K562 (cell line): ENCODE data around the gene CELSR1. TPM values are rescaled to one million over a fixed set of nuclear protein-coding genes. Genes with fewer than 3 reads are reported as not detected.

Experiments
- ELF2 ChIP-seq: fragments of 250-450 bp; sonication (Bioruptor Pico); IDR thresholded peaks from 2 replicates; pipeline ENCODE4 v1.5.0; 2021; ENCODE audit warnings: mild to moderate bottlenecking
- FOXA1 ChIP-seq: fragments of 450-650 bp; IDR thresholded peaks from 2 replicates; pipeline ENCODE4 v1.6.1; 2016; ENCODE audit warnings: mild to moderate bottlenecking, borderline replicate concordance
- KLF16 ChIP-seq: IDR thresholded peaks from 2 replicates; pipeline ENCODE4 v1.6.1; 2016; ENCODE audit warnings: antibody characterized with exemption
- PREB ChIP-seq: sonication (generic); formaldehyde crosslinking; IDR thresholded peaks from 2 replicates; pipeline ENCODE4 v1.8.1; 2023; ENCODE audit warnings: mild to moderate bottlenecking, missing genetic modification reagents
- SRSF9 ChIP-seq: fragments of 200-400 bp; formaldehyde crosslinking; IDR thresholded peaks from 2 replicates; pipeline ENCODE4 v1.6.1; 2017; ENCODE audit warnings: low read depth, low read length, borderline replicate concordance
- TAF15 ChIP-seq: fragments of 200-400 bp; formaldehyde crosslinking; IDR thresholded peaks from 2 replicates; pipeline ENCODE4 v1.6.1; 2017; ENCODE audit warnings: mild to moderate bottlenecking, low read depth, low read length, moderate library complexity
- TRIM24 ChIP-seq, 2 experiments: fragments of 450-650 bp; IDR thresholded peaks; 2 replicates each; pipeline ENCODE4 v1.6.1; 2016
- ZBTB8A ChIP-seq: fragments of 450-650 bp; IDR thresholded peaks from 2 replicates; pipeline ENCODE4 v1.6.1; 2018; ENCODE audit warnings: mild to moderate bottlenecking, moderate library complexity; ENCODE audit not compliant: partially characterized antibody
- ZFP1 ChIP-seq: fragments of 450-650 bp; formaldehyde crosslinking; IDR thresholded peaks from 2 replicates; pipeline ENCODE4 v1.4.0; 2020; ENCODE audit warnings: mild to moderate bottlenecking, mixed read lengths
- ZHX1 ChIP-seq: fragments of 150-350 bp; conservative IDR thresholded peaks from 2 replicates; pipeline ENCODE4 v1.6.1; 2014; ENCODE audit warnings: low read length
- ZNF347 ChIP-seq: fragments of 450-650 bp; formaldehyde crosslinking; IDR thresholded peaks from 2 replicates; pipeline ENCODE4 v1.4.0; 2020; ENCODE audit warnings: low read depth, mild to moderate bottlenecking, moderate library complexity
- ZNF41 ChIP-seq: fragments of 250-450 bp; sonication (Bioruptor Pico); conservative IDR thresholded peaks from 2 replicates; pipeline ENCODE4 v1.4.0; 2020; ENCODE audit warnings: mild to moderate bottlenecking
- polyA plus RNA-seq, 8 experiments: library from polyadenylated mRNA; depleted of rRNA in 4 of 8; stranded (reverse) in 5 of 8; unstranded in 3 of 8; fragments of >200 nt; fragmentation: Nextera tagmentation in 2 of 8; fragmentation: Illumina TruSeq in 1 of 8; extraction: Ambion mirVana in 2 of 8; extraction: Trizol in 1 of 8; gene quantifications; 2 replicates each; pipeline versions ENCODE4 v1.2.1 to v1.2.3, GENCODE V29; 2011 to 2014; ENCODE audit warnings: inconsistent platforms in 1 of 8, missing spikeins in 1 of 8
- total RNA-seq, 7 experiments: library from RNA; depleted of rRNA in 6 of 7; stranded (reverse); fragments of >200 nt in 6 of 7; fragmentation: Illumina TruSeq in 2 of 7; extraction: Trizol in 2 of 7; gene quantifications; 2 replicates each; pipeline versions ENCODE4 v1.2.1 to v1.2.3, GENCODE V29; 2011 to 2021; ENCODE audit warnings: low replicate concordance in 1 of 7
- TF ChIP-seq, protein P1 (sequence below), 2 experiments: fragments of 450-650 bp; formaldehyde crosslinking in 1 of 2; IDR thresholded peaks; 2 replicates each; pipeline versions ENCODE4 v1.4.0 to v1.6.1; 2014 to 2020; ENCODE audit warnings: mild to moderate bottlenecking in 2 of 2, borderline replicate concordance in 1 of 2, low read depth in 1 of 2

CELSR1 gene
- total and polyA plus RNA-seq, 9 of the 15 experiments (the other 6 are each of a cell fraction or from before 2014, with no cell fraction given): under 0.01 to 0.09 TPM; not detected in 7

DNA sequence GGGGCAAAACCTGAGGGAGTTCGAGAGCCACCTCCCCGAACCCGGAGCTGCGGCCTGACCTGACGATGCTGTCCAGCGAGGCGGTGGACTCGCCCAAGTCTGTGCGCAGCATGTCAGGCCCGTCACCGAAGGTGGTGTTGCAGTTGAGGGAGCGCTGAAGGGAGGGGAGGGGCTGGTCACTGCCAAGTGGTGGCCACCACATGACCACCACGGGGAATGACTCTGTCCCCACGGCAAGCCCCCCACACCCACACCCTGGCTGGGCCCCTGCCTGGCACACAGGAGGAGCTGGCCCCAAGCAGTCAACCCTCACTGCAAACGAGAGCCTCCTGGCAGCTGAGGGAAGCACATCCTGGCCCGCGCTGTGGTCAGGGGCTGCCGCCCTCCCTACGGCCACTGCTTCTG lies 171.1 kb downstream of the CELSR1 start (continued):
- TF ChIP-seq, protein P1, sequence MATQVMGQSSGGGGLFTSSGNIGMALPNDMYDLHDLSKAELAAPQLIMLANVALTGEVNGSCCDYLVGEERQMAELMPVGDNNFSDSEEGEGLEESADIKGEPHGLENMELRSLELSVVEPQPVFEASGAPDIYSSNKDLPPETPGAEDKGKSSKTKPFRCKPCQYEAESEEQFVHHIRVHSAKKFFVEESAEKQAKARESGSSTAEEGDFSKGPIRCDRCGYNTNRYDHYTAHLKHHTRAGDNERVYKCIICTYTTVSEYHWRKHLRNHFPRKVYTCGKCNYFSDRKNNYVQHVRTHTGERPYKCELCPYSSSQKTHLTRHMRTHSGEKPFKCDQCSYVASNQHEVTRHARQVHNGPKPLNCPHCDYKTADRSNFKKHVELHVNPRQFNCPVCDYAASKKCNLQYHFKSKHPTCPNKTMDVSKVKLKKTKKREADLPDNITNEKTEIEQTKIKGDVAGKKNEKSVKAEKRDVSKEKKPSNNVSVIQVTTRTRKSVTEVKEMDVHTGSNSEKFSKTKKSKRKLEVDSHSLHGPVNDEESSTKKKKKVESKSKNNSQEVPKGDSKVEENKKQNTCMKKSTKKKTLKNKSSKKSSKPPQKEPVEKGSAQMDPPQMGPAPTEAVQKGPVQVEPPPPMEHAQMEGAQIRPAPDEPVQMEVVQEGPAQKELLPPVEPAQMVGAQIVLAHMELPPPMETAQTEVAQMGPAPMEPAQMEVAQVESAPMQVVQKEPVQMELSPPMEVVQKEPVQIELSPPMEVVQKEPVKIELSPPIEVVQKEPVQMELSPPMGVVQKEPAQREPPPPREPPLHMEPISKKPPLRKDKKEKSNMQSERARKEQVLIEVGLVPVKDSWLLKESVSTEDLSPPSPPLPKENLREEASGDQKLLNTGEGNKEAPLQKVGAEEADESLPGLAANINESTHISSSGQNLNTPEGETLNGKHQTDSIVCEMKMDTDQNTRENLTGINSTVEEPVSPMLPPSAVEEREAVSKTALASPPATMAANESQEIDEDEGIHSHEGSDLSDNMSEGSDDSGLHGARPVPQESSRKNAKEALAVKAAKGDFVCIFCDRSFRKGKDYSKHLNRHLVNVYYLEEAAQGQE (IDR thresholded peaks at IDR 0.05; ENCODE audit: borderline replicate concordance): no peak
- TF ChIP-seq, protein P1 (CRISPR knock-in tag; IDR thresholded peaks at IDR 0.05; ENCODE audit: low read depth): no peak
- TF ChIP-seq TRIM24 (IDR thresholded peaks at IDR 0.05) (no peak), ELF2 (CRISPR knock-in tag) (no peak), SRSF9 (no peak), ZBTB8A (no peak), TAF15 (no peak), PREB (CRISPR knock-in tag) (no peak), ZNF41 (CRISPR knock-in tag) (no peak), ZHX1 (no peak), KLF16 (no peak), FOXA1 (no peak), ZFP1 (CRISPR knock-in tag) (no peak), ZNF347 (CRISPR knock-in tag) (no peak)
